Measurements from ENCODE around the gene KREMEN1.

DNA sequence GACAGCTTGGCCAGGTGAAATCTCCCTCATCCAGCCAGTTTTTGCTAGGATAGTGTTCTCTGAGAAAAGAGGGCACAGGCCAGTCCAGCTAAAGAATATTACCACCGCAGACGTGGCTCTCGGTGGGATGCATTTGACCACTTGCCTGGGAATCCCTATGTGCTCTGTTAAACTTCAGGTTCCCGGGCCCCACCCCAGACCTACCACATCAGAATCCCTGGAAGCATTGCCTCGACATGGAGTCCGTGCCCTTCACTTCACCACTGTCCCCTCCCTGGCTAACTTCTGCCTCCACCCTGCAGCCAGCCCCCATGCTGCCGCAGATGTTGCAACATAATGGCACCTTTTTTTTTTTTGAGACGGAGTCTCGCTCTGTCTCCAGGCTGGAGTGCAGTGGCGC lies 76.0 kb downstream of the KREMEN1 start:
- TF ChIP-seq, protein P1, sequence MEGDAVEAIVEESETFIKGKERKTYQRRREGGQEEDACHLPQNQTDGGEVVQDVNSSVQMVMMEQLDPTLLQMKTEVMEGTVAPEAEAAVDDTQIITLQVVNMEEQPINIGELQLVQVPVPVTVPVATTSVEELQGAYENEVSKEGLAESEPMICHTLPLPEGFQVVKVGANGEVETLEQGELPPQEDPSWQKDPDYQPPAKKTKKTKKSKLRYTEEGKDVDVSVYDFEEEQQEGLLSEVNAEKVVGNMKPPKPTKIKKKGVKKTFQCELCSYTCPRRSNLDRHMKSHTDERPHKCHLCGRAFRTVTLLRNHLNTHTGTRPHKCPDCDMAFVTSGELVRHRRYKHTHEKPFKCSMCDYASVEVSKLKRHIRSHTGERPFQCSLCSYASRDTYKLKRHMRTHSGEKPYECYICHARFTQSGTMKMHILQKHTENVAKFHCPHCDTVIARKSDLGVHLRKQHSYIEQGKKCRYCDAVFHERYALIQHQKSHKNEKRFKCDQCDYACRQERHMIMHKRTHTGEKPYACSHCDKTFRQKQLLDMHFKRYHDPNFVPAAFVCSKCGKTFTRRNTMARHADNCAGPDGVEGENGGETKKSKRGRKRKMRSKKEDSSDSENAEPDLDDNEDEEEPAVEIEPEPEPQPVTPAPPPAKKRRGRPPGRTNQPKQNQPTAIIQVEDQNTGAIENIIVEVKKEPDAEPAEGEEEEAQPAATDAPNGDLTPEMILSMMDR (IDR thresholded peaks at IDR 0.05 in 4 of 5, conservative IDR thresholded peaks at IDR 0.05 in 1 of 5), result no peak
- no peak for TF ChIP-seq POLR2A (IDR thresholded peaks at IDR 0.05)
